CD4-positive, alpha-beta T cell treated with Interleukin-10 for 1 hour (primary cell): ENCODE measurements around the gene NDUFA13.
A peak's percentile ranks its signal among the peaks of the same experiment; 100 is the strongest.

Experiments
- DNase-seq: peaks from one replicate; pipeline ENCODE4 v3.0.0-alpha.2; 2020

NDUFA13 gene

DNA sequence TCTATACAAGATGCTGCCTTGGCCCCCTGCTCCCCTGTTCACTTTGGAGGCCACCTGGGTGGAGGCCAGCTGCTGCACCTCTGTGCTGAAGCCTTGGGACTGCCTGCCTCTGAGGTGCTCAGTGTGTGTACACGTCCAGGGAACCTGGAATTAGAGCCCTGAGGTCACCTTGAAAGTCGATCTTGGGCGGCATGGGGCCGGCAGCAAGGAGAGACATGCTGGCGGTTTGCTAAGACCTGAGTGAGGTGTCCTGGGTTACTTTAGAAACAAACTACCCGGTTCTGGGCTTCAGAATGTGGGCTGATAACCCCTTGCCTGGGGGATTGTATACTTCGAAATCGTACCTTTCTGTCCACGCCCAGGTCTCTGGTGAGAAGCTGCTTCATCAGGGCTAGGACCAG lies 26.2 kb upstream of the NDUFA13 start:
- DNase-seq: no peak

GRCh38 chr19:19490214-19490968 lies 25.6 kb upstream of the NDUFA13 start:
- peak; percentile 89 for DNase-seq

DNA sequence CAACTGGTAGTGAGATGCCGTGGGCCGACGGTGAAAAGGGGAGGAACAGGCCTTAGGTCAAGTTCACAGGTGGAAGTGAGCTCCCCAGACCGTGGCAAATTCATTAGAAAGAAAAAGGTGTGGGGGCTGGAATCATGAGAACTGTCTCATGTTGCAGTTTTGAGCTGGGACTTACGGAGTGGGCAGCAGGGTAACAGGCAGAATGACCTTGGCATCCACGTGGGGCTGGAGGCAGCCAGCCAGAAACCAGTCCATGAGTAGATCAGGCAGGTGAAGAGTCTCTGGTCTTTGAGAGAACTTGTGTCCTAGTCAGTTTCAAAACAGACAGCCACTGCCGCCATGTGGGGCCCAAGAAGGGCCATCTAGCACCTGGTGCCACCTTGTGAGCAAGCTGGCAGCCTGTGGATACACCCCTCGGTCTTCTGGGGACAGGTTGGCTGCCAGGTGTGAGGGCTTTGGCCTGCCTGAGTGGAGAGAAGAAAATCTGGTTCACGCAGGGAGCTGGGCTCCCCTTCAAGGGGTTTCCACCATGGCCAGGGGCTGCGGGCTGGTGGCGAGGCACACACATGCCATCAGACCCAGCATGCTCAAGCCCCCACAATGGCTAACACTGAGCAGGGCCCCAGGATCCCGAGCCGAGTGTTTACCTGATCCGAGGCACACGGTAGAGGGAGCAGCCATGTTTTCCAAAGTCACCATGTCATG lies 24.6 kb upstream of the NDUFA13 start:
- DNase-seq: no peak

DNA sequence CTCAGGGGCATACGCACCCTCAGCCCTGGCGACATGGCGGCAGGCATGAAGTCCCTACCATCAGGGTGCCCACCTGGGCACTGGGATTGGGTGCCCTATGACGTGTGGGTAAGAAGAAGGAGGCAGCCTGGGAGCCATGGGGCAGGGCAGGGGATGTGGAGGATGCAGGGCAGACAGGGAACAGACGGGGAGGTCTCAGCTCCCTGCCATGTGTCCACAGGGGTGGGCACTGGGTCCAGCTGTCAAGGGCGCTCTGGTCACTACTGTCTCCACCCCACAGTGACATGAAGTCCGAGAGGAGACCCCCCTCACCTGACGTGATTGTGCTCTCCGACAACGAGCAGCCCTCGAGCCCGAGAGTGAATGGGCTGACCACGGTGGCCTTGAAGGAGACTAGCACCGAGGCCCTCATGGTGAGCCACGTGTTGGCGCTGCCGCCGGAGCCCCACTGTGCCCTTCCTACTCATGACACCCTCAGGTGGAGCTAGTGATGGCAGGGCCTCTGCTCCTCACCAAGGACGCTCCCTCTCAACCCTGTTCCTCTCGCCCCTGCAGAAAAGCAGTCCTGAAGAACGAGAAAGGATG lies 23.9 kb upstream of the NDUFA13 start:
- DNase-seq: no peak

DNA sequence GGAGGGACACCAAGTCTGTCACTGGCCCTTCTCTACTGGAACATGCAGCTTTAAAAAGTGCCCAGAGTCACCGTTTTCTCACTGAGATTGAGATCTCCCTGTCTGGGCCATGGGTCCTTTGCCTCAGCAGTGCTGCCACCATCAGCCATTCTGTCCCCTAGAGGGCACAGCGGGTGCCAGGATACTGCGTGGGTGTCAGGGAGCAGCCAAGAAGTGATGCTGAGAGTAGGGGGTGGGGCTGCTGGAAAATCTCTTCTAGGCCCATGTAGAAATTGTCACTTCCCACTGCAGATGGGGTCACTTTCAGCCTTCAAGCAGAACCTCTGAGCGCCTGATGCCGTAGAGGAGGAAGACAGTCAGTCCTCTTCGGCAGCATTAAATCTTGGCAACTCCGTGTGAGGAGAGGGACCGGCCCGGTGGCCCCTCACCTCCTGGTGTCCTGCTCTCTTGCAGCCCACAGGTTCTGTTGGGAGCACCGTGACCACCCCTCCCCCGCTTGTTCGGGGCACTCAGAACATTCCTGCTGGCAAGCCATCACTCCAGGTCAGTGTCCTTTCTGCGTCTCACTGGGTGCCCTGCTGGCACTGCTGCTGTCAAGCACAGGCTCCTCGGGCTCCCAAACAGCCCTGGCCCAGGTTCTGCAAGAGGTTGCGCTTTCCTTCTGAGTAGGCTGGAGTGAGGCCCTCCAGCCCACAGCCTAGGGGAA lies 22.0 kb upstream of the NDUFA13 start:
- no peak for DNase-seq

GRCh38 chr19:19495614-19496603 lies 20.1 kb upstream of the NDUFA13 start:
- no peak for DNase-seq

DNA sequence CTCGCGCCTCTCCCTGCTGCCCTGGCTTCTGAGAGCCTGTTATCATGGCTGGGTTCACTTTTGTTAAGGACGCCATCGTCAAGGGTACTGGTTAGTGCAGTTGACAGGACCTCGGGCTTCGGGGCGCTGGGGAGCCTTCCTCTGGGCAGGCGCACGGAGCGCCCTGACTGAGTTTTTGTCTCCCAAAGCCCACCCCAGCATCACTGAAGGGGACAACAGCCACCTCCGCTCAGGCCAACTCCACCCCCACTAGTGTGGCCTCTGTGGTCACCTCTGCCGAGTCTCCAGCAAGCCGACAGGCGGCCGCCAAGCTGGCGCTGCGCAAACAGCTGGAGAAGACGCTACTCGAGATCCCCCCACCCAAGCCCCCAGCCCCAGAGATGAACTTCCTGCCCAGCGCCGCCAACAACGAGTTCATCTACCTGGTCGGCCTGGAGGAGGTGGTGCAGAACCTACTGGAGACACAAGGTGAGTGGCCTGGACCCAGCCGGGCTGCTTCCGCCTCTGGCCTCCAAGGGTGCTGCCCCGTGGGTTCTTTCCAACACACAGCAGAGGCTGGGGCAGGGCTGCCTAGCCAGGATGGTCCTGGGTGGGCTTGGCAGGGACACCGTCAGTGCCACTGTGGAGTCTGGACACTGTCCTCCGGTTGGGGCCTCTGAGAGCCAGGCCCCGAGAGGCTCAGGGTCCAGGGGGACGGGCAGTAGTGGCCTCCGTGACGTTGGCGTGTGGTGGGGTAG lies 17.6 kb upstream of the NDUFA13 start:
- DNase-seq: no peak

- no peak for DNase-seq
Observed at GRCh38 chr19:19499272-19499995, 16.6 kb upstream of the NDUFA13 start.

- no peak for DNase-seq
Observed at GRCh38 chr19:19500975-19501644, 14.9 kb upstream of the NDUFA13 start.

DNA sequence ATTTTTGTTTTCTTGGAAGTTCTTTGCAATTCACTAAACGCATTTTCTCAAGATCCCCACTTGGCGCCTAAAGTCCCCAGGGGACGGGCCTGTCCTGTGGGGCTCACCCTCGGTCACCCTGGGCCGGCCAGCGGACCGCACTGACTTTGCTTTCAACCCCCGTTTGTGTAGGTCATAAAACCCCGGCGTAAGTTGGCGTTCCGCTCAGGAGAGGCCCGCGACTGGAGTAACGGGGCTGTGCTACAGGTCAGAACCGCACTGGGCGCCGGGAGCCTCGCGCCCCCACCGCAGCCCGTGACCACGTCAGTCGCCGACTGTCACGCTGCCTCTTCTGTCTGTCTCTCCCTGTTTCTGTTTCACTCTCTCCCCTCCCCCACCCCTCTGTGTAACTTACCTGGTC lies 14.2 kb upstream of the NDUFA13 start:
- DNase-seq: no peak

GRCh38 chr19:19502281-19502680 lies 13.7 kb upstream of the NDUFA13 start:
- no peak for DNase-seq

- no peak for DNase-seq
Observed at GRCh38 chr19:19502808-19503602, 13.0 kb upstream of the NDUFA13 start.

DNA sequence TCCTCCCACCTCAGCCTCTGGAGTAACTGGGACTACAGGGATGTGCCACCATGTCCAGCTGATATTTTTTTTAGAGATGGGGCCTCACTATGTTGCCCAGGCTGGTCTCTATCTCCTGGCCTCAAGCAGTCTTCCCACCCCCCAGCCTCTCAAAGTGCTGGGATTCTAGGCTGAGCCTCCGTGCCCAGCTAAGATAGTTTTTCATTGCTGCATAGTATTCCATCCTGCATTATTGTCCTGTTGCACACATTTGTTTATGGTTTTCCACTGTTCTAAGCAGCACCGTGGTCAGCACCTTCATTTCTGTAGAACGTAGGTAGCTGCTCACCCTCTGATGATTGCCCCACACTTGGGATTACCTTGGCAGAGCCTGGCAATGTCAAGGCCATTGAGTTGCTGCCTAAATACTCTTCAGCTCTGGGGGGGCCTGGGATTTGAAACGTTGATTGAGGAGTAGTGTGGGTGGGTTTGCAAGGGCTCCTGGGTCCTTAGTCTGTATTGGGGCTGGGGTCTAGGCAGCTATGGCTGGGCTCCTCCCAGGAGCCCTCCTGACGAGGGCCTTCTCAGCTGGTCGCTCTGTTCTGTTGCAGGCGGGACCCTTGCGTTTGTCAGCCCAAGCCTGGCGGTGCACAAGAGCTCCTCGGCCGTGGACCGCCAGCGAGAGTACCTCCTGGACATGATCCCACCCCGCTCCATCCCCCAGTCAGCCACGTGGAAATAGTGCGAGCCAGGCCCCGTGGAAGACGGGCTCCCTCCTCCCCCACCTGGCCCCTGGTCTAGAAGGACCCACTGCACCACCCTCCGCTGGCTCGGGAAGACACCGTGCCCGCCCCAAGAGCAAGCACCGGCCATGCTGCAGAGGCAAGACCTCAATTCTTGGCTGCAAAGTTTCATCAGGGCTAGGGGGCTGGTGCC lies 11.0 kb upstream of the NDUFA13 start:
- DNase-seq: no peak

GRCh38 chr19:19505669-19506326 lies 10.2 kb upstream of the NDUFA13 start:
- no peak for DNase-seq

GRCh38 chr19:19506592-19506991 lies 9.4 kb upstream of the NDUFA13 start:
- no peak for DNase-seq

DNA sequence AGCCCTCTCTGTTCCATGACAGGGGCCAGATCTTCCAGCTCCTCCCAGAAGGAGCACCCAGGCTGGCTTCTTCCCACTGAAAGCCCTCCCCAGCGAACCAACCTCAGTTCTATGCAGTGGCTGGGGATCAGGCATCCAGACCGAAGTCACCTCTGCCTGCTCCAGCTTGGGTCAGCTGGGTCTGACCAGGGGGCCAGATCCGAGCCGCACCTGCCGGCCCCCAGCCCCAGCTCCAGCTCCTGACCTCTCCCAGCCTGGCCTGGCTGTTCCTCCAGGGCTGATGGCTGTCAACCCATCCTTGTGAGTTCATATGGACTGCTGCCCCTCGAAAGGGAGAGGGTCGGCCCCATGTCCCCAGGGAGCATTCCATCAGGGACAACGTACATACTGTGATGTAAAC lies 8.7 kb upstream of the NDUFA13 start:
- DNase-seq: no peak

DNA sequence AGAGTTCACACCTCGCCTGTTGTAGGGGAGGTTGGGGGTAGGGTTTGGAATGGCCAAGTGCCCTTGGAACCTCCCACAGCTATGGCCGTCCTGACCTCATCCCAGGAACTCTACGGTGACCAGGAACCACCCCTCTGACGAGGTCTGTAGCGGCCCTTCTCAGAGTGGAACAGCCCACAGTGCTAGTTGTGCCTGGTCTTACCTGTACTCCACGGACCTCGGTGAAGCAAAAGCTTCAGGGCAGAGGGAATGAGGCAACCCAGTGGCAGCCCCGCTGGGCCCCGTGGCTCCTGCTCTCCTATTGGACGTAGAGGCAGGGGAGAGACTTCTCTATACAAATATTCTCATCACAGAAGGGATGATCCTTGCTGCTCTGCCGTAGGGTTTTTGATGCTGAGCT lies 7.8 kb upstream of the NDUFA13 start:
- DNase-seq: no peak

GRCh38 chr19:19510432-19510831 lies 5.6 kb upstream of the NDUFA13 start:
- DNase-seq: no peak
